OCI-LY1 (cell line): ENCODE measurements around the gene MAP3K9.

Experiments used
- H2AFZ ChIP-seq: fragments of 200-600 bp; sonication (generic), shearing (Covaris generic); 2 replicates; pipeline ENCODE4 v1.6.0; 2014; ENCODE audit warnings: antibody characterized with exemption, mild to moderate bottlenecking, low read length
- H3F3A ChIP-seq: fragments of 200-600 bp; sonication (generic), shearing (Covaris generic); 2 replicates; pipeline ENCODE4 v1.6.0; 2014; ENCODE audit warnings: mild to moderate bottlenecking, antibody characterized with exemption, low read length, moderate library complexity; ENCODE audit not compliant: insufficient read depth
- H3K27ac ChIP-seq: fragments of 200-600 bp; sonication (generic); 2 replicates; pipeline ENCODE4 v1.5.1; 2014; ENCODE audit warnings: low read length, mixed run types, mild to moderate bottlenecking, low read depth; ENCODE audit not compliant: poor library complexity, severe bottlenecking
- H3K27me3 ChIP-seq: fragments of 200-600 bp; sonication (generic); 2 replicates; pipeline ENCODE4 v1.6.0; 2014; ENCODE audit warnings: antibody characterized with exemption, mild to moderate bottlenecking, low read length, moderate library complexity; ENCODE audit not compliant: insufficient read depth
- H3K36me3 ChIP-seq: fragments of 200-600 bp; sonication (generic); 2 replicates; pipeline ENCODE4 v1.6.1; 2014; ENCODE audit warnings: mild to moderate bottlenecking, antibody characterized with exemption, low read length, moderate library complexity, mixed read lengths; ENCODE audit not compliant: insufficient read depth
- H3K4me1 ChIP-seq: fragments of 200-600 bp; sonication (generic); 2 replicates; pipeline ENCODE4 v1.5.1; 2014; ENCODE audit warnings: mild to moderate bottlenecking, low read length, moderate library complexity; ENCODE audit not compliant: insufficient read depth, severe bottlenecking
- H3K4me2 ChIP-seq: fragments of 200-600 bp; sonication (generic), shearing (Covaris generic); 2 replicates; pipeline ENCODE4 v1.6.1; 2014; ENCODE audit warnings: low read length
- H3K4me3 ChIP-seq: fragments of 200-600 bp; sonication (generic); 2 replicates; pipeline ENCODE4 v1.5.1; 2014; ENCODE audit warnings: low read length, low read depth, mild to moderate bottlenecking, mixed read lengths; ENCODE audit not compliant: poor library complexity, severe bottlenecking
- H3K79me2 ChIP-seq: fragments of 200-600 bp; shearing (Covaris generic); 2 replicates; pipeline ENCODE4 v1.6.1; 2016; ENCODE audit warnings: mixed run types, low read length, mixed read lengths; ENCODE audit not compliant: insufficient read depth
- H3K9ac ChIP-seq: fragments of 200-600 bp; sonication (generic), shearing (Covaris generic); 2 replicates; pipeline ENCODE4 v1.6.1; 2014; ENCODE audit warnings: mild to moderate bottlenecking, low read length, mixed read lengths
- H3K9me2 ChIP-seq: fragments of 200-600 bp; sonication (generic), shearing (Covaris generic); 2 replicates; pipeline ENCODE4 v1.6.1; 2014; ENCODE audit warnings: low read depth, mild to moderate bottlenecking, low read length, mixed read lengths
- H3K9me3 ChIP-seq: fragments of 200-600 bp; shearing (Covaris generic); 2 replicates; pipeline ENCODE4 v1.6.1; 2014; ENCODE audit warnings: low read length, mixed read lengths
- H4K20me1 ChIP-seq: fragments of 200-600 bp; sonication (generic), shearing (Covaris generic); 2 replicates; pipeline ENCODE4 v1.6.0; 2016; ENCODE audit warnings: mild to moderate bottlenecking, low read length; ENCODE audit not compliant: insufficient read depth
- EZH2 ChIP-seq: fragments of 200-600 bp; sonication (generic), shearing (Covaris generic); IDR thresholded peaks from 2 replicates; pipeline ENCODE4 v1.8.0; 2017; ENCODE audit warnings: borderline replicate concordance, mixed run types, mild to moderate bottlenecking, antibody characterized with exemption, low read length, moderate library complexity, mixed read lengths
- TF ChIP-seq, protein P1 (sequence below): fragments of 200-600 bp; sonication (generic), shearing (Covaris generic); IDR thresholded peaks from 2 replicates; pipeline ENCODE4 v1.5.1; 2017; ENCODE audit warnings: mild to moderate bottlenecking, antibody characterized with exemption, low read length, moderate library complexity, mixed read lengths

MAP3K9 gene

DNA sequence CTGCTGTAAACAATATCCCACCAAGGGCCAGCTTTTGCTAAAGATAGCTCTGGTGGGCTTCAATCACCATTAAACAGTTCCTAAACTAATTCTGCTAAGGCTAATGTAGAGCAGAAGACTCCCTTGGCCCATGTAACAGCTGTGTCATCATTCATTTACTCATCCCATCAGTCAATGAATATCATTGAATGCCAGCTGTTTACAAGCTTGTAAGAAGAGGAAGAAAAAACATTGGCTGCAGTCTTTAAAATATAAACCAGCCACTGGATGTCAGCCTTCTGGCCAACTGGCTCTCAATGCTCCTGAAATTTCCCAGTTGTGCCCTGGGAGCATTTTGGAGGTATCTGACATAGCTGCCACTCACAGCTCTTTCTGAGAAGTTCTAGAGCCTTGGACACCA lies 18.0 kb upstream of the MAP3K9 start:
- Histone ChIP-seq H3K4me2 (no peak overlapping the region), H3K4me1 (peaks cover 5% of the 10 kb centered on the region), H3K27ac (no peak overlapping the region), H3K36me3 (no peaks in the 10 kb centered on the region), H2AFZ (no peak overlapping the region), H3F3A (no peaks in the 10 kb centered on the region), H3K9me3 (no peaks in the 10 kb centered on the region), H3K9ac (no peak overlapping the region), H4K20me1 (no peaks in the 10 kb centered on the region), H3K9me2 (no peaks in the 10 kb centered on the region), H3K27me3 (no peaks in the 10 kb centered on the region; the same call in 1 of the 2 replicates), H3K79me2 (no peaks in the 10 kb centered on the region), H3K4me3 (no peak overlapping the region)
- no peak for TF ChIP-seq EZH2
- TF ChIP-seq, protein P1, sequence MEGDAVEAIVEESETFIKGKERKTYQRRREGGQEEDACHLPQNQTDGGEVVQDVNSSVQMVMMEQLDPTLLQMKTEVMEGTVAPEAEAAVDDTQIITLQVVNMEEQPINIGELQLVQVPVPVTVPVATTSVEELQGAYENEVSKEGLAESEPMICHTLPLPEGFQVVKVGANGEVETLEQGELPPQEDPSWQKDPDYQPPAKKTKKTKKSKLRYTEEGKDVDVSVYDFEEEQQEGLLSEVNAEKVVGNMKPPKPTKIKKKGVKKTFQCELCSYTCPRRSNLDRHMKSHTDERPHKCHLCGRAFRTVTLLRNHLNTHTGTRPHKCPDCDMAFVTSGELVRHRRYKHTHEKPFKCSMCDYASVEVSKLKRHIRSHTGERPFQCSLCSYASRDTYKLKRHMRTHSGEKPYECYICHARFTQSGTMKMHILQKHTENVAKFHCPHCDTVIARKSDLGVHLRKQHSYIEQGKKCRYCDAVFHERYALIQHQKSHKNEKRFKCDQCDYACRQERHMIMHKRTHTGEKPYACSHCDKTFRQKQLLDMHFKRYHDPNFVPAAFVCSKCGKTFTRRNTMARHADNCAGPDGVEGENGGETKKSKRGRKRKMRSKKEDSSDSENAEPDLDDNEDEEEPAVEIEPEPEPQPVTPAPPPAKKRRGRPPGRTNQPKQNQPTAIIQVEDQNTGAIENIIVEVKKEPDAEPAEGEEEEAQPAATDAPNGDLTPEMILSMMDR = no peak

DNA sequence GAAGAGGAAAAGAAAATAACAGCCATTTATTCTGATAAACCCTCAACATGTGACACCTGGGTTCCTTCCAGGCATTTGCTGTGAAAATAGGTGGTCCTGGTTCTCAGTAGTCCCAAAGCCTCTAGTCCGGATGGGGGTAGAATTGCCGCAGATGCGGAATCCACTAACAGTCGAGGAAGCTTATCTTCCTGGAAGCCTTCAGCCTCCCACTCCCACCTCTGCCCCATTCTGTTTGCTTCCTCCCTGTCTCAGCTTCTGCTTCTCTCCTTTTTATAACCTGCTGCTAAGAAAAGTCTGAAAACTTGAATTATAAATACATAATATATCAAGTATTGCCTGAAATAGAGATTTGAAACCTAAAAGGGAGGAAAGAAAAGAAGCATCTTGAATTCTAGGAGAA lies 14.0 kb upstream of the MAP3K9 start:
- Histone ChIP-seq H2AFZ (no peak overlapping the region), H3K27me3 (no peaks in the 10 kb centered on the region; the same call in none of the 2 replicates), H3K27ac (no peak overlapping the region), H3K9ac (no peak overlapping the region), H3K79me2 (no peaks in the 10 kb centered on the region), H3K4me1 (peaks cover 12% of the 10 kb centered on the region), H3K36me3 (no peaks in the 10 kb centered on the region), H3K4me3 (no peak overlapping the region), H4K20me1 (no peaks in the 10 kb centered on the region), H3K9me2 (no peaks in the 10 kb centered on the region), H3K9me3 (no peaks in the 10 kb centered on the region), H3K4me2 (no peak overlapping the region), H3F3A (no peaks in the 10 kb centered on the region)
- TF ChIP-seq, protein P1 = no peak
- no peak for TF ChIP-seq EZH2

GRCh38 chr14:70822530-70823185 lies 13.3 kb upstream of the MAP3K9 start:
- Histone ChIP-seq H3K27ac (no peak overlapping the region), H3K4me2 (peak overlapping the region; percentile 77), H3K4me1 (peaks cover 12% of the 10 kb centered on the region), H3K36me3 (no peaks in the 10 kb centered on the region), H3K4me3 (peak overlapping the region; percentile 68), H2AFZ (no peak overlapping the region), H3K27me3 (no peaks in the 10 kb centered on the region; the same call in none of the 2 replicates), H3K9me3 (no peaks in the 10 kb centered on the region), H4K20me1 (no peaks in the 10 kb centered on the region), H3K9ac (peak overlapping the region; percentile 61; the same call in 1 of the 2 replicates), H3K9me2 (no peaks in the 10 kb centered on the region), H3F3A (no peaks in the 10 kb centered on the region), H3K79me2 (no peaks in the 10 kb centered on the region)
- TF ChIP-seq, protein P1 = no peak
- no peak for TF ChIP-seq EZH2
